ACC112 (cell line): Measurements from ENCODE around the gene PRKG1.

Experiments used
- H2AFZ ChIP-seq: fragments of 200-600 bp; sonication (generic); one replicate; pipeline ENCODE4 v1.6.0; 2017; ENCODE audit warnings: antibody characterized with exemption, low read length; ENCODE audit not compliant: unreplicated experiment
- H3K27ac ChIP-seq: fragments of 200-600 bp; sonication (generic); 2 replicates; pipeline ENCODE4 v1.5.1; 2014; ENCODE audit warnings: low read depth, mild to moderate bottlenecking, antibody characterized with exemption, low read length, moderate library complexity
- H3K27me3 ChIP-seq: fragments of 200-600 bp; sonication (generic); 2 replicates; pipeline ENCODE4 v1.6.1; 2014; ENCODE audit warnings: mild to moderate bottlenecking, antibody characterized with exemption, low read length, moderate library complexity, mixed read lengths; ENCODE audit not compliant: insufficient read depth
- H3K36me3 ChIP-seq: fragments of 200-600 bp; sonication (generic); 2 replicates; pipeline ENCODE4 v1.6.1; 2016; ENCODE audit warnings: mild to moderate bottlenecking, antibody characterized with exemption, low read length, moderate library complexity, mixed read lengths; ENCODE audit not compliant: insufficient read depth
- H3K4me1 ChIP-seq: fragments of 200-600 bp; sonication (generic); one replicate; pipeline ENCODE4 v1.6.1; 2016; ENCODE audit warnings: low read length, mixed read lengths; ENCODE audit not compliant: insufficient read depth, unreplicated experiment, control insufficient read depth
- H3K4me3 ChIP-seq: fragments of 200-600 bp; sonication (generic); 2 replicates; pipeline ENCODE4 v1.5.1; 2014; ENCODE audit warnings: mild to moderate bottlenecking, low read depth, low read length
- H3K79me2 ChIP-seq: fragments of 200-600 bp; sonication (generic); one replicate; pipeline ENCODE4 v1.6.0; 2016; ENCODE audit warnings: low read length; ENCODE audit not compliant: control insufficient read depth, unreplicated experiment, insufficient read depth

The PRKG1 gene

GRCh38 chr10:51090190-51090589, 15.9 kb downstream of the PRKG1 start:
- Histone ChIP-seq H3K27ac (no peak overlapping the region), H2AFZ (no peak overlapping the region), H3K4me1 (peaks cover 2% of the 10 kb centered on the region), H3K79me2 (no peaks in the 10 kb centered on the region), H3K4me3 (no peak overlapping the region), H3K27me3 (no peaks in the 10 kb centered on the region), H3K36me3 (no peaks in the 10 kb centered on the region)

- Histone ChIP-seq H3K36me3 (no peaks in the 10 kb centered on the region), H3K79me2 (no peaks in the 10 kb centered on the region), H3K27me3 (no peaks in the 10 kb centered on the region), H3K4me3 (no peak overlapping the region), H3K4me1 (peaks cover 2% of the 10 kb centered on the region), H3K27ac (no peak overlapping the region), H2AFZ (no peak overlapping the region)
Observed at GRCh38 chr10:51092402-51092801, 18.1 kb downstream of the PRKG1 start.

GRCh38 chr10:51095444-51095843, 21.2 kb downstream of the PRKG1 start:
- H2AFZ ChIP-seq, result no peak overlapping the region
- H3K36me3 ChIP-seq, result no peaks in the 10 kb centered on the region
- H3K4me1 ChIP-seq, result no peaks in the 10 kb centered on the region
- H3K27me3 ChIP-seq, result no peaks in the 10 kb centered on the region
- no peak overlapping the region for H3K4me3 ChIP-seq
- H3K27ac ChIP-seq, result no peak overlapping the region
- no peaks in the 10 kb centered on the region for H3K79me2 ChIP-seq

- H3K36me3 ChIP-seq, result no peaks in the 10 kb centered on the region
Observed at GRCh38 chr10:51097546-51097945, 23.3 kb downstream of the PRKG1 start.

GRCh38 chr10:51100221-51100620, 25.9 kb downstream of the PRKG1 start:
- no peaks in the 10 kb centered on the region for H3K36me3 ChIP-seq
- no peaks in the 10 kb centered on the region for H3K27me3 ChIP-seq
- no peak overlapping the region for H3K4me3 ChIP-seq
- no peak overlapping the region for H2AFZ ChIP-seq
- H3K4me1 ChIP-seq, result no peaks in the 10 kb centered on the region
- no peaks in the 10 kb centered on the region for H3K79me2 ChIP-seq
- no peak overlapping the region for H3K27ac ChIP-seq

More at GRCh38 chr10:51097546-51097945, 23.3 kb downstream of the PRKG1 start:
- Histone ChIP-seq H3K79me2 (no peaks in the 10 kb centered on the region), H3K4me3 (no peak overlapping the region), H3K27ac (no peak overlapping the region), H3K4me1 (no peaks in the 10 kb centered on the region), H2AFZ (no peak overlapping the region), H3K27me3 (no peaks in the 10 kb centered on the region)

- no peaks in the 10 kb centered on the region for H3K27me3 ChIP-seq
- no peaks in the 10 kb centered on the region for H3K36me3 ChIP-seq
- no peaks in the 10 kb centered on the region for H3K79me2 ChIP-seq
- H3K4me3 ChIP-seq, result no peak overlapping the region
- no peak overlapping the region for H3K27ac ChIP-seq
- peaks cover 13% of the 10 kb centered on the region for H3K4me1 ChIP-seq
- H2AFZ ChIP-seq, result no peak overlapping the region
Observed at GRCh38 chr10:51103554-51104217, 29.4 kb downstream of the PRKG1 start.

- H3K36me3 ChIP-seq, result no peaks in the 10 kb centered on the region
- no peaks in the 10 kb centered on the region for H3K79me2 ChIP-seq
- H3K4me1 ChIP-seq, result peaks cover 37% of the 10 kb centered on the region
- H2AFZ ChIP-seq, result no peak overlapping the region
- no peak overlapping the region for H3K4me3 ChIP-seq
- no peaks in the 10 kb centered on the region for H3K27me3 ChIP-seq
- no peak overlapping the region for H3K27ac ChIP-seq
Observed at GRCh38 chr10:51106311-51106945, 32.1 kb downstream of the PRKG1 start.

GRCh38 chr10:51108406-51108805, 34.1 kb downstream of the PRKG1 start:
- Histone ChIP-seq H3K4me1 (peaks cover 43% of the 10 kb centered on the region), H3K36me3 (no peaks in the 10 kb centered on the region), H2AFZ (no peak overlapping the region), H3K27me3 (no peaks in the 10 kb centered on the region), H3K27ac (peak overlapping the region; percentile 84; the same call in 1 of the 2 replicates), H3K79me2 (no peaks in the 10 kb centered on the region), H3K4me3 (no peak overlapping the region)

GRCh38 chr10:51109801-51110533, 35.7 kb downstream of the PRKG1 start:
- Histone ChIP-seq H3K36me3 (no peaks in the 10 kb centered on the region), H3K4me1 (peaks cover 51% of the 10 kb centered on the region), H2AFZ (peak overlapping the region; percentile 33), H3K79me2 (no peaks in the 10 kb centered on the region), H3K27ac (peak overlapping the region; percentile 84), H3K4me3 (peak overlapping the region; percentile 58), H3K27me3 (no peaks in the 10 kb centered on the region)

- Histone ChIP-seq H3K4me1 (peaks cover 45% of the 10 kb centered on the region), H3K79me2 (no peaks in the 10 kb centered on the region), H3K36me3 (no peaks in the 10 kb centered on the region), H2AFZ (no peak overlapping the region), H3K27ac (no peak overlapping the region), H3K4me3 (no peak overlapping the region), H3K27me3 (no peaks in the 10 kb centered on the region)
Observed at GRCh38 chr10:51112013-51112412, 37.7 kb downstream of the PRKG1 start.
